ENCODE measurements around the gene AGFG2. TPM values are rescaled to one million over a fixed set of nuclear protein-coding genes. Genes with fewer than 3 reads are reported as not detected.

AGFG2 gene
- total RNA-seq, 1 donor from 2014 or later: 1.2 TPM

DNA sequence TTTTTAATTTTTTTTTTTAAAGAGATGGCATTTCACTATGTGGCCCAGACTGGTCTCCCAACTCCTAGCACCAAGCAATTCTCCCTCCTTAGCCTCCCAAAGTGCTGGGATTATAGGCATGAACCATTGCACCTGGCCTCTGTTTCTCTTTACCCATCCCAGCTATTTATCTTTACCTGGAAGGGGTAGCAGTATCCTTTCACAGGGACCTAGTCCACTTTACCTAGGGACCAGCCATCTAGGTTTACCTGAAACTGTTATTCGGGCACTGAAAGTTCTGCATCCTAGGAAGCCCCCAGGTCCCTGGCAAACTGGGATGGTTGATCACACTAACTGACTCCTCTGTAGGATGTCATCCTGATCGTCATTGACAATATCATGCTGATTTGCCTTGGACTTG, 21.7 kb upstream of the AGFG2 start:
- no peak for DNase-seq (ENCODE audit: low spot score)
- peak overlapping the region; percentile 33 for H3K4me3 Mint-ChIP-seq
- Histone ChIP-seq H4K20me1 (ENCODE audit: low read depth) (no peaks in the 10 kb centered on the region), H2AFZ (replicated peaks) (no peak overlapping the region), H3K4me2 (no peak overlapping the region), H3K36me3 (no peaks in the 10 kb centered on the region), H3F3A (ENCODE audit: low read depth) (no peaks in the 10 kb centered on the region), H3K27me3 (no peaks in the 10 kb centered on the region), H3K4me1 (no peaks in the 10 kb centered on the region), H3K27ac (no peak overlapping the region), H3K9ac (no peak overlapping the region), H3K9me3 (ENCODE audit: low read depth) (no peaks in the 10 kb centered on the region), H3K79me2 (ENCODE audit: low read depth) (no peaks in the 10 kb centered on the region), H3K4me3 (no peak overlapping the region)
- peaks cover 6% of the 10 kb centered on the region for H3K27me3 Mint-ChIP-seq (ENCODE audit: insufficient read depth, low read depth)
- peaks cover 15% of the 10 kb centered on the region for H3K4me1 Mint-ChIP-seq
- no peaks in the 10 kb centered on the region for H3K36me3 Mint-ChIP-seq
- H3K27ac Mint-ChIP-seq: no peak overlapping the region
- H3K9me3 Mint-ChIP-seq: peaks cover 2% of the 10 kb centered on the region
- TF ChIP-seq, protein P1, sequence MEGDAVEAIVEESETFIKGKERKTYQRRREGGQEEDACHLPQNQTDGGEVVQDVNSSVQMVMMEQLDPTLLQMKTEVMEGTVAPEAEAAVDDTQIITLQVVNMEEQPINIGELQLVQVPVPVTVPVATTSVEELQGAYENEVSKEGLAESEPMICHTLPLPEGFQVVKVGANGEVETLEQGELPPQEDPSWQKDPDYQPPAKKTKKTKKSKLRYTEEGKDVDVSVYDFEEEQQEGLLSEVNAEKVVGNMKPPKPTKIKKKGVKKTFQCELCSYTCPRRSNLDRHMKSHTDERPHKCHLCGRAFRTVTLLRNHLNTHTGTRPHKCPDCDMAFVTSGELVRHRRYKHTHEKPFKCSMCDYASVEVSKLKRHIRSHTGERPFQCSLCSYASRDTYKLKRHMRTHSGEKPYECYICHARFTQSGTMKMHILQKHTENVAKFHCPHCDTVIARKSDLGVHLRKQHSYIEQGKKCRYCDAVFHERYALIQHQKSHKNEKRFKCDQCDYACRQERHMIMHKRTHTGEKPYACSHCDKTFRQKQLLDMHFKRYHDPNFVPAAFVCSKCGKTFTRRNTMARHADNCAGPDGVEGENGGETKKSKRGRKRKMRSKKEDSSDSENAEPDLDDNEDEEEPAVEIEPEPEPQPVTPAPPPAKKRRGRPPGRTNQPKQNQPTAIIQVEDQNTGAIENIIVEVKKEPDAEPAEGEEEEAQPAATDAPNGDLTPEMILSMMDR (IDR thresholded peaks at IDR 0.05): no peak
- no peak for TF ChIP-seq EZH2 (IDR thresholded peaks at IDR 0.05)
- TF ChIP-seq EZH2phosphoT487 (IDR thresholded peaks at IDR 0.05): no peak

DNA sequence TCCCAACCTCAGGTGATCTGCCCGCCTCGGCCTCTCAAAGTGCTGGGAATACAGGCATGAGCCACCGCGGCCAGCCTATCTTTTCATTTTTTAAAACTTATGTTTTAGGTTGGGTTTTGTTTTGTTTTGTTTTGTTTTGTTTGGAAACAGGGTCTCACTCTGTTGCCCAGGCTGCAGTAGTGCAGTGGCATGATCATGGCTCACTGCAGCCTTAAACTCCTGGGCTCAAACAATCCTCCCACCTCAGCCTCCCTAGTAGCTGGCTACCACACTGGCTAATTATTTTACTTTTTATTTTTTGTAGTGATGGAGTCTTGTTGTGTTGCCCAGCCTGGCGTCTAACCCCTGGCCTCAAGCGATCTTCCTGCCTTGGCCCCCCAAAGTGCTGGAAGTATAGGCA, 19.4 kb upstream of the AGFG2 start:
- Histone ChIP-seq H3K79me2 (ENCODE audit: low read depth) (no peaks in the 10 kb centered on the region), H3K4me3 (no peak overlapping the region), H2AFZ (replicated peaks) (no peak overlapping the region), H4K20me1 (ENCODE audit: low read depth) (no peaks in the 10 kb centered on the region), H3F3A (ENCODE audit: low read depth) (no peaks in the 10 kb centered on the region), H3K27ac (no peak overlapping the region), H3K4me2 (no peak overlapping the region), H3K9ac (no peak overlapping the region), H3K27me3 (no peaks in the 10 kb centered on the region), H3K4me1 (no peaks in the 10 kb centered on the region), H3K36me3 (no peaks in the 10 kb centered on the region), H3K9me3 (ENCODE audit: low read depth) (no peaks in the 10 kb centered on the region)
- TF ChIP-seq, protein P1 (IDR thresholded peaks at IDR 0.05): no peak
- no peak for TF ChIP-seq EZH2phosphoT487 (IDR thresholded peaks at IDR 0.05)
- TF ChIP-seq EZH2 (IDR thresholded peaks at IDR 0.05): no peak
- H3K9me3 Mint-ChIP-seq: peaks cover 5% of the 10 kb centered on the region
- peaks cover 6% of the 10 kb centered on the region for H3K27me3 Mint-ChIP-seq (ENCODE audit: insufficient read depth, low read depth)
- no peak overlapping the region for H3K27ac Mint-ChIP-seq
- no peak overlapping the region for H3K4me3 Mint-ChIP-seq
- peaks cover 15% of the 10 kb centered on the region for H3K4me1 Mint-ChIP-seq
- no peak for DNase-seq (ENCODE audit: low spot score)
- H3K36me3 Mint-ChIP-seq: no peaks in the 10 kb centered on the region

DNA sequence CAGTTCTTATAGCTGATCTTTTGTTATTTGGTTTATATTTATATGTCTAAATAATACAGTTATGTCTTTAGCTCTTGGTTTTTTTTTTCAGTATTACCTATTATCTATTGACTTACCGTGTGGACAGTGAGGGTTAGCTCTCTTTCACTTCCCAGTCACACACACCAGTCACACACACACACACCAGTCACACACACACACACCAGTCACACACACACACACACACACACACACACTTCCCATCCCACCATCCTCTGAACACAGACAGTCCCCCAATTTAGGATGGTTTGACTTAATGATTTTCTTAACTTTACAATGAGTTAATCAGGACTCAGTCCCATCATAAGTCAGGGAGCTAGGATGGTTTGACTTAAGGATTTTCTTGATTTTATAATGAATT, 18.9 kb upstream of the AGFG2 start:
- Histone ChIP-seq H3K9ac (no peak overlapping the region), H2AFZ (replicated peaks) (no peak overlapping the region), H3F3A (ENCODE audit: low read depth) (no peaks in the 10 kb centered on the region), H3K9me3 (ENCODE audit: low read depth) (no peaks in the 10 kb centered on the region), H3K79me2 (ENCODE audit: low read depth) (no peaks in the 10 kb centered on the region), H3K4me1 (no peaks in the 10 kb centered on the region), H3K36me3 (no peaks in the 10 kb centered on the region), H3K27me3 (no peaks in the 10 kb centered on the region), H3K27ac (no peak overlapping the region), H4K20me1 (ENCODE audit: low read depth) (no peaks in the 10 kb centered on the region), H3K4me2 (no peak overlapping the region), H3K4me3 (no peak overlapping the region)
- Mint-ChIP-seq H3K4me1 (peaks cover 12% of the 10 kb centered on the region), H3K27me3 (ENCODE audit: insufficient read depth, low read depth) (peaks cover 6% of the 10 kb centered on the region), H3K27ac (no peak overlapping the region), H3K4me3 (peak overlapping the region; percentile 10), H3K36me3 (no peaks in the 10 kb centered on the region), H3K9me3 (peaks cover 8% of the 10 kb centered on the region)
- TF ChIP-seq EZH2 (IDR thresholded peaks at IDR 0.05) (no peak), EZH2phosphoT487 (IDR thresholded peaks at IDR 0.05) (no peak)
- TF ChIP-seq, protein P1 (IDR thresholded peaks at IDR 0.05): no peak
- DNase-seq (ENCODE audit: low spot score): no peak

Data from neural progenitor cell (in vitro differentiated cells).